Neuronal stem cell (in vitro differentiated cells): ENCODE data around the gene ZNF248.

ENCODE experiments used
- DNase-seq: peaks from one replicate; pipeline ENCODE4 v3.0.0-alpha.2; 2013; ENCODE audit warnings: low spot score
- H2AFZ ChIP-seq: one replicate; pipeline ENCODE4 v1.6.1; 2013; ENCODE audit warnings: mild to moderate bottlenecking, low read length, inconsistent platforms
- H2AK5ac ChIP-seq: 2 replicates; pipeline ENCODE4 v1.6.1; 2013; ENCODE audit warnings: low read depth, mild to moderate bottlenecking, inconsistent platforms, low read length, moderate library complexity, mixed read lengths
- H2BK120ac ChIP-seq: 2 replicates; pipeline ENCODE4 v1.6.1; 2013; ENCODE audit warnings: low read depth, mild to moderate bottlenecking, inconsistent platforms, low read length, moderate library complexity, mixed read lengths
- H2BK12ac ChIP-seq: one replicate; pipeline ENCODE4 v1.6.1; 2013; ENCODE audit warnings: low read length, inconsistent platforms
- H2BK15ac ChIP-seq: 2 replicates; pipeline ENCODE4 v1.6.1; 2013; ENCODE audit warnings: mild to moderate bottlenecking, low read length, inconsistent platforms, mixed read lengths
- H2BK5ac ChIP-seq: one replicate; pipeline ENCODE4 v1.6.1; 2013; ENCODE audit warnings: inconsistent platforms, mild to moderate bottlenecking, low read length, moderate library complexity
- H3K14ac ChIP-seq: one replicate; pipeline ENCODE4 v1.6.1; 2013; ENCODE audit warnings: low read length, inconsistent platforms
- H3K18ac ChIP-seq: 2 replicates; pipeline ENCODE4 v1.6.1; 2013; ENCODE audit warnings: low read length, inconsistent platforms
- H3K23ac ChIP-seq: 2 replicates; pipeline ENCODE4 v1.6.1; 2013; ENCODE audit warnings: low read depth, mild to moderate bottlenecking, mixed read lengths, low read length, inconsistent platforms; ENCODE audit not compliant: poor library complexity
- H3K27ac ChIP-seq: replicated peaks from 3 replicates; pipeline ENCODE4 v1.5.1; 2013; ENCODE audit warnings: low read length, inconsistent platforms
- H3K27me3 ChIP-seq, 3 experiments: 2 replicates each; pipeline ENCODE4 v1.6.1; 2013; ENCODE audit warnings: low read length in 3 of 3, mild to moderate bottlenecking in 2 of 3, inconsistent platforms in 1 of 3, low read depth in 1 of 3, mixed read lengths in 1 of 3, moderate library complexity in 1 of 3; ENCODE audit not compliant: control insufficient read depth in 3 of 3, insufficient read depth in 3 of 3
- H3K36me3 ChIP-seq, 2 donors: replicated peaks in 1 of 2; 2 replicates each; pipeline ENCODE4 v1.6.1; 2013; ENCODE audit warnings: low read length in 2 of 2; ENCODE audit not compliant: control insufficient read depth in 2 of 2, insufficient read depth in 2 of 2
- H3K4ac ChIP-seq: 2 replicates; pipeline ENCODE4 v1.6.1; 2013; ENCODE audit warnings: inconsistent platforms, mild to moderate bottlenecking, low read length, moderate library complexity
- H3K4me1 ChIP-seq, 2 donors: 1 replicate in 1 of 2; 2 replicates in 1 of 2; pipeline ENCODE4 v1.6.1; 2013; ENCODE audit warnings: low read length in 2 of 2, low read depth in 1 of 2; ENCODE audit not compliant: control insufficient read depth in 2 of 2, insufficient read depth in 1 of 2
- H3K4me2 ChIP-seq: one replicate; pipeline ENCODE4 v1.6.1; 2013; ENCODE audit warnings: mild to moderate bottlenecking, low read length, inconsistent platforms; ENCODE audit not compliant: insufficient read depth, poor library complexity, severe bottlenecking
- H3K4me3 ChIP-seq, 2 donors: 2 replicates each; pipeline ENCODE4 v1.5.1; 2013; ENCODE audit warnings: low read length in 2 of 2, mild to moderate bottlenecking in 2 of 2, inconsistent platforms in 1 of 2, moderate library complexity in 1 of 2
- H3K79me1 ChIP-seq: one replicate; pipeline ENCODE4 v1.6.1; 2013; ENCODE audit warnings: low read depth, mild to moderate bottlenecking, inconsistent platforms, low read length, moderate library complexity
- H3K9ac ChIP-seq: one replicate; pipeline ENCODE4 v1.6.1; 2013; ENCODE audit warnings: mild to moderate bottlenecking, low read depth, low read length, inconsistent platforms; ENCODE audit not compliant: poor library complexity
- H3K9me3 ChIP-seq, 2 donors: replicated peaks in 1 of 2; 2 replicates each; pipeline versions ENCODE3 to v1.6.1; 2013; ENCODE audit warnings: low read length in 2 of 2, mild to moderate bottlenecking in 2 of 2, inconsistent platforms in 1 of 2, low read depth in 1 of 2, mixed read lengths in 1 of 2, moderate library complexity in 1 of 2; ENCODE audit not compliant: control insufficient read depth in 2 of 2, insufficient read depth in 1 of 2
- H4K8ac ChIP-seq: one replicate; pipeline ENCODE4 v1.6.1; 2013; ENCODE audit warnings: low read depth, mild to moderate bottlenecking, inconsistent platforms, low read length, moderate library complexity
- H4K91ac ChIP-seq: one replicate; pipeline ENCODE4 v1.6.1; 2013; ENCODE audit warnings: low read length, low read depth, mild to moderate bottlenecking, inconsistent platforms; ENCODE audit not compliant: poor library complexity
- WGBS, 2 donors: extraction: QIAGEN DNeasy Blood & Tissue Kit; methylation state at CpG; one replicate each; pipeline ENCODE4 v1.1.7; 2013; ENCODE audit warnings: missing lambda C conversion rate in 2 of 2, mixed read lengths in 1 of 2; ENCODE audit not compliant: insufficient read length in 2 of 2, insufficient replicate concordance in 1 of 2; ENCODE audit errors: extremely low coverage in 2 of 2; 5-methylcytosine and 5-hydroxymethylcytosine counted together

Gene ZNF248

GRCh38 chr10:37813763-37814162, 43.6 kb downstream of the ZNF248 start:
- Histone ChIP-seq H3K18ac (no peak overlapping the region), H2BK120ac (no peak overlapping the region), H3K4me1 (no peaks in the 10 kb centered on the region), H3K9ac (no peak overlapping the region), H3K9me3 (peaks cover 0 to 16% of the 10 kb centered on the region in 2 donors), H4K91ac (no peak overlapping the region), H3K27ac (no peak overlapping the region), H3K36me3 (no peaks in the 10 kb centered on the region), H3K27me3 (no peaks in the 10 kb centered on the region), H4K8ac (no peak overlapping the region), H3K23ac (no peak overlapping the region), H3K14ac (no peak overlapping the region), H3K79me1 (no peaks in the 10 kb centered on the region), H3K4me3 (no peak overlapping the region), H2BK5ac (no peak overlapping the region), H3K4ac (no peak overlapping the region), H2AK5ac (no peak overlapping the region), H3K4me2 (no peak overlapping the region), H2BK15ac (no peak overlapping the region), H2BK12ac (no peak overlapping the region), H2AFZ (no peak overlapping the region)
- DNase-seq: no peak
- no CpG with 5 or more reads among the region's 3 CpGs for WGBS, 2 donors

GRCh38 chr10:37812290-37812689, 45.1 kb downstream of the ZNF248 start:
- Histone ChIP-seq H2AFZ (no peak overlapping the region), H3K23ac (no peak overlapping the region), H3K18ac (no peak overlapping the region), H4K91ac (no peak overlapping the region), H3K9ac (no peak overlapping the region), H2BK5ac (no peak overlapping the region), H3K9me3 (peaks cover 0 to 16% of the 10 kb centered on the region in 2 donors), H3K4ac (no peak overlapping the region), H3K79me1 (no peaks in the 10 kb centered on the region), H3K27ac (no peak overlapping the region), H3K4me2 (no peak overlapping the region), H4K8ac (no peak overlapping the region), H3K14ac (no peak overlapping the region), H3K27me3 (no peaks in the 10 kb centered on the region), H2BK12ac (no peak overlapping the region), H2AK5ac (no peak overlapping the region), H3K4me3 (no peak overlapping the region), H3K4me1 (no peaks in the 10 kb centered on the region), H2BK15ac (no peak overlapping the region), H2BK120ac (no peak overlapping the region), H3K36me3 (no peaks in the 10 kb centered on the region)
- DNase-seq: no peak
- WGBS, 2 donors: no CpG with 5 or more reads among the region's 1 CpG

GRCh38 chr10:37803269-37803668, 54.1 kb downstream of the ZNF248 start:
- H3K4me1 ChIP-seq: no peaks in the 10 kb centered on the region
- H3K9ac ChIP-seq: no peak overlapping the region
- H2AFZ ChIP-seq: no peak overlapping the region
- H3K36me3 ChIP-seq: no peaks in the 10 kb centered on the region
- no peak overlapping the region for H3K4ac ChIP-seq
- no peaks in the 10 kb centered on the region for H3K79me1 ChIP-seq
- no peak overlapping the region for H3K18ac ChIP-seq
- no peaks in the 10 kb centered on the region for H3K27me3 ChIP-seq
- H4K8ac ChIP-seq: no peak overlapping the region
- H3K23ac ChIP-seq: no peak overlapping the region
- DNase-seq: no peak
- H3K4me2 ChIP-seq: no peak overlapping the region
- H3K14ac ChIP-seq: no peak overlapping the region
- no CpG with 5 or more reads among the region's 3 CpGs for WGBS, 2 donors
- H3K4me3 ChIP-seq: no peak overlapping the region
- no peak overlapping the region for H4K91ac ChIP-seq
- no peak overlapping the region for H2BK12ac ChIP-seq
- peaks cover 0 to 12% of the 10 kb centered on the region in 2 donors for H3K9me3 ChIP-seq
- no peak overlapping the region for H2BK120ac ChIP-seq
- no peak overlapping the region for H2AK5ac ChIP-seq
- no peak overlapping the region for H2BK15ac ChIP-seq
- H2BK5ac ChIP-seq: no peak overlapping the region
- no peak overlapping the region for H3K27ac ChIP-seq

GRCh38 chr10:37801557-37801956, 55.9 kb downstream of the ZNF248 start:
- Histone ChIP-seq H2BK15ac (no peak overlapping the region), H2BK5ac (no peak overlapping the region), H3K9me3 (peaks cover 0 to 12% of the 10 kb centered on the region in 2 donors), H4K91ac (no peak overlapping the region), H3K79me1 (no peaks in the 10 kb centered on the region), H2AK5ac (no peak overlapping the region), H3K4ac (no peak overlapping the region), H3K36me3 (no peaks in the 10 kb centered on the region), H2BK120ac (no peak overlapping the region), H4K8ac (no peak overlapping the region), H3K4me3 (no peak overlapping the region), H3K9ac (no peak overlapping the region), H3K27me3 (no peaks in the 10 kb centered on the region), H3K4me2 (no peak overlapping the region), H3K18ac (no peak overlapping the region), H3K4me1 (no peaks in the 10 kb centered on the region), H2AFZ (no peak overlapping the region), H3K27ac (no peak overlapping the region), H3K14ac (no peak overlapping the region), H2BK12ac (no peak overlapping the region), H3K23ac (no peak overlapping the region)
- no peak for DNase-seq
